NT2/D1 (cell line): Measurements from ENCODE around the gene RAB28.
"Not testable (repeated sequence)": the region's sequence is repeated elsewhere in the genome, so short reads cannot be mapped to it uniquely, and the experiment has no call there.

Experiments
- SUZ12 ChIP-seq: IDR thresholded peaks from 2 replicates; pipeline ENCODE4 v1.6.1; 2011; ENCODE audit not compliant: insufficient read length, insufficient read depth; ENCODE audit errors: extremely low read depth
- YY1 ChIP-seq: IDR thresholded peaks from 2 replicates; pipeline ENCODE4 v1.6.1; 2011; ENCODE audit not compliant: insufficient read length, insufficient read depth
- ZNF274 ChIP-seq: IDR thresholded peaks from 2 replicates; pipeline ENCODE4 v1.6.1; 2011; ENCODE audit warnings: mild to moderate bottlenecking, low read depth, low read length

DNA sequence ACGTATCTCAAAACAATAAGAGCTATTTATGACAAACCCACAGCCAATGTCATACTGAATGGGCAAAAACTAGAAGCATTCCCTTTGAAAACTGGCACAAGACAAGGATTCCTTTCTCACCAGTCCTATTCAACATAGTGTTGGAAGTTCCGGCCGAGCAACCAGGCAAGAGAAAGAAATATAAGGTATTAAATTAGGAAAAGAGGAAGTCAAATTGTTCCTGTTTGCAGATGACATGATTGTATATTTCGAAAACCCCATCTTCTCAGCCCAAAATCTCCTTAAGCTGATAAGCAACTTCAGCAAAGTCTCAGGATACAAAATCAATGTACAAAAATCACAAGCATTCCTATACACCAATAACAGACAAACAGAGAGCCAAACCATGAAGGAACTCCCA lies 94.2 kb downstream of the RAB28 start:
- not testable (repeated sequence) for TF ChIP-seq YY1, SUZ12, ZNF274
